Urinary bladder (tissue), 4 donors: Measurements from ENCODE around the gene FAM13A. TPM values are rescaled to one million over a fixed set of nuclear protein-coding genes. Genes with fewer than 3 reads are reported as not detected.
"Not testable (repeated sequence)": the region's sequence is repeated elsewhere in the genome, so short reads cannot be mapped to it uniquely, and the experiment has no call there.

Experiments
- DNase-seq: peaks from one replicate; pipeline ENCODE4 v3.0.0-alpha.2; 2015; ENCODE audit errors: extremely low spot score
- H3K27ac ChIP-seq: one replicate; pipeline ENCODE4 v1.5.1; 2013; ENCODE audit warnings: low read depth, mild to moderate bottlenecking, moderate library complexity
- H3K36me3 ChIP-seq: one replicate; pipeline ENCODE4 v1.6.1; 2013; ENCODE audit warnings: mild to moderate bottlenecking, moderate library complexity; ENCODE audit not compliant: insufficient read depth
- H3K4me1 ChIP-seq: one replicate; pipeline ENCODE4 v1.6.1; 2013; ENCODE audit warnings: mild to moderate bottlenecking, moderate library complexity; ENCODE audit not compliant: insufficient read depth
- H3K4me3 ChIP-seq: one replicate; pipeline ENCODE4 v1.5.1; 2013; ENCODE audit warnings: low read depth, low read length
- WGBS: extraction: QIAGEN DNeasy Blood & Tissue Kit; methylation state at CpG from one replicate; pipeline ENCODE4 v1.1.7; 2013; 5-methylcytosine and 5-hydroxymethylcytosine counted together
- polyA plus RNA-seq: library from polyadenylated mRNA; stranded (reverse); fragments of 200-250 nt; gene quantifications from one replicate; pipeline ENCODE4 v1.2.3, GENCODE V29; 2013
- total RNA-seq: library from RNA; depleted of rRNA; stranded (reverse); fragments of >200 nt; gene quantifications from one replicate; pipeline ENCODE4 v1.2.3, GENCODE V29; 2014
- donor health status: healthy with polysubstance abuse.
- donor health status: healthy.

Gene FAM13A
- total and polyA plus RNA-seq, 2 donors, result 21.9 to 85.3 TPM

DNA sequence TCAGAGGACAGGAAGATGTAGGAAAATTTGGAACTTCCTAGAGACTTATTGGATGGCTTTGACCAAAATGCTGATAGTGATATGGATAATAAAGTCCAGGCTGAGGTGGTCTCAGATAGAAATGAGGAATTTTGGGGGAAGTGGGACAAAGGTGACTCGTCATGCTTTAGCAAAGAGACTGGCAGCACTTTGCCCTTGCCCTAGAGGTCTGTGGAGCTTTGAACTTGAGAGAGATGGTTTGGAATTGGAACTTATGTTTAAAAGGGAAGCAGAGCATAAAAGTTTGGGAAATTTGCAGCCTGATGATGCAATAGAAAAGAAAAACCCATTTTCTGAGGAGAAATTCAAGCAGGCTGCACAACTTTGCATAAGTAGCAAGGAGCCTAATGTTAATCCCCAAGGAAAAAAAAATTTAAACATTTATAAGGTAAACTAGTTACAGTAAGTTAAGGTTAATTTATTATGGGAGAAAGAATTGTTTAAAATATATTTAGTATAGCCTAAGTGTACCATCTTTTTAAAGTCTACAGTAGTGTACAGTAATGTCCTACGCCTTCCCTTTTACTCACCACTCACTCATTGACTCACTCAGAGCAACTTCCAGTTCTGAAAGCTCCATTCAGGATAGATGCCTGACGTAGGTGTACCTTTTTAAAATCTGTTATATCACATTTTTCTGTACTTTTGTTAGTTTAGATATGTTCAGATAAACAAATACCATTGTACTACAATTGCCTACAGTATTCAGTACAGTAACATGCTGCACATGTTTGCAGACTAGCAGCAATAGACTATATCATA lies 101.2 kb downstream of the FAM13A start:
- Histone ChIP-seq H3K27ac (no peak overlapping the region), H3K4me1 (no peaks in the 10 kb centered on the region), H3K4me3 (no peak overlapping the region), H3K36me3 (no peaks in the 10 kb centered on the region)
- WGBS, result 97% methylated on average over 3 of the region's 3 CpGs
- DNase-seq, result no peak

DNA sequence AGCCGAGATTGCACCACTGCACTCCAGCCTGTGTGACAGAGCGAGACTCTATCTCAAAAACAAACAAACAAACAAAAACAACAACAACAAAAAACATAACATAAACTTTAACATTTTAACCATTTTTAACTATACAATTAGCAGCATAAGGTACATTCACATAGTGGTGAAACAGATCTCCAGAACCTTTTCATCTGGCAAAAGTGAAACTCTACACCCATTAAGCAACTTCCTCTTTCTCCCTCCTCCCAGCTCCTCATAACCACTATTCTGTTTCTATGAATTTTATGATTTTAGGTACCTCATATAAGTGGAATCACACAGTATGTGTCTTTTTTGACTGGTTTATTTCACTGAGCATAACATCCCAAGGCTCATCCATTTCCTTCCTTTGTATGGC lies 103.6 kb downstream of the FAM13A start:
- DNase-seq, result no peak
- Histone ChIP-seq H3K36me3 (no peaks in the 10 kb centered on the region), H3K4me1 (no peaks in the 10 kb centered on the region), H3K4me3 (no peak overlapping the region), H3K27ac (no peak overlapping the region)
- 99% methylated on average over 2 of the region's 2 CpGs for WGBS

DNA sequence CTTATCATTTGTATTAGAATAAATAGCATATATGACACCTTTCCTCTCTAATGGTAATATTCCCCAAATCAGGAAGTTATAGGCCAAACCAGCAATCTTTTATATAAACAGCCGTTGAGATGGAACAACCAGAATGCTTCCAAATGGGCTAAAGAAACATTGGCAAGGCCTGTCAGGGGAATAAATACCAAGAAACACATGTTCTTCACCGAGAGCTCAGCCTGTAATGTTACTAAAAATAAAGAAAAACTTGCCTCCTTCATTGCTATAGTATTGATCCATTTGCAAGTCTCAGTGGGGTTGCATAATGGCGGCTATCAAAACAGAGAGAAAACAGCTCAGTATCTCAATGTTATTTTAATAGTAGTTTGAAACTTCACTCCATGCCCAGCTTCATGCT lies 104.9 kb downstream of the FAM13A start:
- 55% methylated on average over 3 of the region's 3 CpGs for WGBS
- H3K27ac ChIP-seq, result no peak overlapping the region
- DNase-seq, result no peak
- no peak overlapping the region for H3K4me3 ChIP-seq
- no peaks in the 10 kb centered on the region for H3K36me3 ChIP-seq
- H3K4me1 ChIP-seq, result no peaks in the 10 kb centered on the region

DNA sequence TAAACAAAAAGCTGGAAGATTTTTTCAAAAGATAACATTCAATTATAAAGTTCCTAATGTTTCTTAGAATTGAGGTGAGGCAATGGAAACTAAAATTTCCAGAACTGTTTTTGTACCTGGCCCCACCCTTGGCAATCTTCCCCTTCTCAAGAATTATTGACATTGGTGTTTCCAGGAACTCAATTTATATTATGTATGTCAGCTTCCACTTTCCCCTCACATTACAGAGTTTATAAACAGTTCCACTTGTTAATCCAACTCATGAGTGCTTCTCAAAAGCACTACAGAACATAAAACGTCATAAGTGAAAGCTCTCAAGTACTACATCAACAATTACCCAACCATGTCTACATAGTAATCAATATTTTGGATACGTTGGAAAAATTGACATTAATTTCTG lies 107.4 kb downstream of the FAM13A start:
- DNase-seq, result no peak
- Histone ChIP-seq H3K4me3 (no peak overlapping the region), H3K36me3 (no peaks in the 10 kb centered on the region), H3K4me1 (no peaks in the 10 kb centered on the region), H3K27ac (no peak overlapping the region)
- WGBS, result 65% methylated on average over 2 of the region's 2 CpGs

DNA sequence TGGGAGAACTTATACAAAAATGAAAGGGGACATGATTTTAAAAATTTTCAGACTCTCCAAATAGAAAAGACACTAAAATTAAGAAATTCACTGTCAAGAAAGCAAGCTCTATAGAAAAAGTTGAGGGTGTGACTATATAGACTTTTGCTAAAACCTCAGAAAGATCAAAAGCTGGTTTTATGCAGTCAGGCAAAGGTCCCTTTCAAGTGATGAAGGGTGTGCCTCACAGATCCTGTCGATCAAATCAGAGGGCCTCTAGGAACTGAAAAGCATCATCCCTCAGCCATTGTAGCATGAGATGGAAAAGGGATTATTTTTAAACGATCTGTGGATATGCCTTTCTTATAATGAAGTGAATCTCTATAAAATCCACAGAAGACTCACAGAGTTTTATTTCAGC lies 116.5 kb downstream of the FAM13A start:
- H3K27ac ChIP-seq, result no peak overlapping the region
- H3K4me1 ChIP-seq, result no peaks in the 10 kb centered on the region
- no peak overlapping the region for H3K4me3 ChIP-seq
- WGBS, result 83% methylated on average over 2 of the region's 2 CpGs
- no peak for DNase-seq
- H3K36me3 ChIP-seq, result no peaks in the 10 kb centered on the region

DNA sequence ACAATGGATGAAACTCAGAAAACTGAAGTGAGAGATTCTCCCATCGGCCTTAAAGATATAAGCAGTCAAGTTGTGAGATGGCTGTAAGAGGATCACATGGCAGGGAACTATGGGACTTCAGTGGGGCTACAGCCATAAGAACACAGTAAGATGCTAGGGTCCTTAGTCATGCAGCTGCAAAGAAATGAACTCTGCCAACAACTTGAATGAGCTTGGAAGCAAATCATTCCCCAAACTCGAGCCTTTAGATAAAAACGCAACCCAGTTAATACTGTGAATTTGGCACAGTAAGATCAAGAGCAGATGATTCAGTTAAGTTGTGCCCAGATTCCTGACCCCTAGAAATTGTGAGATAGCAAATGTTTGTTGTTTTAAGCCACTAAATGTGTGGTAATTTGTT lies 117.3 kb downstream of the FAM13A start:
- peaks cover under 1% of the 10 kb centered on the region for H3K36me3 ChIP-seq
- WGBS, result 53% methylated on average over 3 of the region's 3 CpGs
- no peak overlapping the region for H3K27ac ChIP-seq
- H3K4me3 ChIP-seq, result no peak overlapping the region
- DNase-seq, result no peak
- no peaks in the 10 kb centered on the region for H3K4me1 ChIP-seq

DNA sequence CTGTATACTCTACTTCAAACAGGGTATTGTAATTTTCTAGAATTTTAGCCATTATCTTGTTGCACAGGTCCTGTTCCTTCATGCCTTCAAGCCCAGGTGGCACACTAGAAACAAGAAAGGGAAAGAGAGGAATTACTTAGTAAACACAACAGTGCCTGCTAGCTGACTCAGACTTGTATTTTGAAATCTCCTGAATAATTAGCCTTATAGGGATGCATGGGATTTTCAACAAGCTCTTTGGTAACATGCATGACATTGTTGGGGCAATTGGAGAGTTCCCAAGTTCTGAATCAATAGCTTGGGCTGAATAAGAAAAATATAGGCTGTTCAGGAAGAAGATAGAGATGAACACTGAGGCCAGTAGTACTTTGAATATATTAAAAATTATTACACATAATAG lies 118.8 kb downstream of the FAM13A start:
- H3K4me3 ChIP-seq, result no peak overlapping the region
- H3K4me1 ChIP-seq, result no peaks in the 10 kb centered on the region
- no peak overlapping the region for H3K27ac ChIP-seq
- no peak for DNase-seq
- peaks cover 2% of the 10 kb centered on the region for H3K36me3 ChIP-seq

DNA sequence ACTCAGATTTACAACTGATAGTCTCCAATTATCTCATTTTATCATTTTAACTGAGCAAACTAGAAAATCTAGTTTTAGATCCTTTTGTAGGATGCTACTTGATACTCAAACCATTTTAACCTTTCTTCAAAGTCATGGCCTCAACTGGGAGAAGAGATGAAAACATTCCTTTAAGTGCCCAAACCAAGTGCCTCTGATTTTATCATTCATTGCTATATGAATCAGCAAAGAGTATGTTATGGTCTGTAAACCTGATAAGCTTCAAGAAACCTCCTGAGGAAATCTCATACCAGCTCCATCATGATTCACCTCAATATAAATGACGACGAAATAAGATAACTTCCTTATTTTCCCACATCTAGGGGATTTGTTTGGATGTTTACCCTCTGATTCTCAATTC lies 119.9 kb downstream of the FAM13A start:
- Histone ChIP-seq H3K4me3 (no peak overlapping the region), H3K36me3 (peaks cover 2% of the 10 kb centered on the region), H3K4me1 (no peaks in the 10 kb centered on the region), H3K27ac (no peak overlapping the region)
- 85% methylated on average over 2 of the region's 2 CpGs for WGBS
- no peak for DNase-seq

DNA sequence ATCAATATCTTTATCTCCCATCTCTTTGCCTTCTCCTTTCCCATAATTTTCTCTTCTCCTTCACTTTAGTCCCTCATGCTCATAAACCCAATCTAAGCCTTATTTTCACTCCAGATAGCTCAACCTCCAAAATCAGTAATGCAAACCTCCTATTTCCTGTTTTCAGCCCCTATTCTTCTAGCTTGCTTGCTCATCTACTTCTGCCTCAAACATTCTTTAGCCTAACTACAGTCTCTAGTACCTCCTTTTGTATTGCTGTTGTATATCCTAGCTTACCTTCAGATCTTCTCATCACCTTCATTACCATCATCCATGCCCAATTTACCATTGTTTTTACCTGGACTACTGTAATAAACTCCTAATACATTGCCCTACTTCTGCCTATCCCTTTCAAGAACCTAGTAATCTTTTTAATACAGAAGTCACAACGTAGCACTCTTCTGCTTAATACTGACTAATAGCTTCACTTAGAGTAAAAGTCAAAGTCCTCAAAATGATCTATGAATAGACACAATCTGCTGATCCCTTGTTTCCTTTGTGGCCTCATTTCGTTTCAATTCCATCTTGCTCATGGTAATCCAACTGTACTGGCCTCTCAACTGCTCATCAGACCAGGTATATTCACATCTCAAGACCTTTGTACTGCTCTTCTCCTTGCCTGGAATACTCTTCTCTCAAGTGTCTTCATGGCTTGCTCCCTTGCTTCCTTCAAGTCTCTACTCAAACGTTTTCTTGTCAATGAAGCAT lies 123.4 kb downstream of the FAM13A start:
- 71% methylated on average over 3 of the region's 3 CpGs for WGBS

DNA sequence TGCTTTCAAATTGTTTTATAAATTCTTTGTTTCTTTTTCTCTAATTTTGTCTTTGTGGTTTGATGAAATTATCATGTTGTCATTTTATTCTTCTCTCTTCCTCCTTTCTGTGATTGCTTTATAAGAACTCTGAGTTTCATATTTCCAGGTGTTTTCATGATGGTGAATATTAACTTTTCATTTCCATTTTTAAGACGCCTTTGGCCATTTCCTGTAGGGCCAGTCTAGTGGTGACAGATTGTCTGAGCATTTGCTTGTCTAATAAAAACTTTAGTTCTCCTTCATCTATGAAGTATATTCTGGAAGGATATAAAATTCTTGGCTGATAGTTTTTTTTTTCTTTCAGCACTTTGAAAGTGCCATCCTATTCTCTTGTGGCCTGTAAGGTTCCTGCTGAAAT lies 128.1 kb downstream of the FAM13A start:
- Histone ChIP-seq H3K36me3 (no peaks in the 10 kb centered on the region), H3K4me3 (no peak overlapping the region), H3K27ac (no peak overlapping the region), H3K4me1 (no peaks in the 10 kb centered on the region)
- no peak for DNase-seq
- 80% methylated on average over 1 of the region's 1 CpG for WGBS

More for the DNA sequence above, 123.4 kb downstream of the FAM13A start:
- Histone ChIP-seq H3K4me1 (no peaks in the 10 kb centered on the region), H3K27ac (no peak overlapping the region), H3K36me3 (peaks cover 2% of the 10 kb centered on the region), H3K4me3 (no peak overlapping the region)
- no peak for DNase-seq

DNA sequence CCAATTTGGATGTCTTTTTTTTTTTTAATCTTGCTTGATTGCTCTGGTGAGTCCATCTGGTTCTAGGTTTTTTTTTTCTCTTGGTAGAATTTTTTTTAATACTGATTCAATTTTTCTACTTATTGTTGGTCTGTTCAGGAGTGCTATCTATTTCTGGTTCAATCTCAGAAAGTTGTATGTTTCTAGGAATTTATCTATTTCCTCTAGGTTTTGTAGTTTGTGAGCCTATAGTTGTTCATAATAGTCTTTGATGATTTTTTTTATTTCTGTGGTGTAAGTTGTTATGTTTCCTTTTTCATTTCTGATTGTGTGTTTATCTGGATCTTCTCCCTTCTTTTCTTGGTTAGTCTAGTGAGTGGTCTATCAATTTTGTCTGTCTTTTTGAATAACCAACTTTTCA lies 129.6 kb downstream of the FAM13A start:
- Histone ChIP-seq H3K27ac (no peak overlapping the region), H3K4me3 (no peak overlapping the region), H3K4me1 (no peaks in the 10 kb centered on the region), H3K36me3 (no peaks in the 10 kb centered on the region)
- DNase-seq, result no peak

DNA sequence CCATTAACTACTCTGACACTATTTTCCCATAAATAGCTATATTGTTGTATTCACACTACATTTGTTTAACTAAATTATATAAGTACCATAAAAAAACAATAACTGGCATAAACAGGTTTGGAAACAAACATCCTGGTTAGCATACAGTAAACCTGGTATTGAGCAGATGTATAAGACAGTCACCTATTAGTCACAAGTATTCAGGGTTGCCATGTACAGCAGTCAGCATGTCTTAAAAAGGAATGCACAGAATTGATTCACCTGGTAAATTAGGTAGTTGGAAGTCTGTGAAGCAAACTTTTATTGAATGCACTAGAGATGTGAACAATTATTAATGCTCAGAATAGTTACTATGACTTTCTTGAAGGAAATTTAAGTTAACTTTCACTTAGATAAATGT lies 137.9 kb downstream of the FAM13A start:
- no peak for DNase-seq
- H3K36me3 ChIP-seq, result no peaks in the 10 kb centered on the region
- no peak overlapping the region for H3K27ac ChIP-seq
- no peaks in the 10 kb centered on the region for H3K4me1 ChIP-seq
- H3K4me3 ChIP-seq, result no peak overlapping the region

DNA sequence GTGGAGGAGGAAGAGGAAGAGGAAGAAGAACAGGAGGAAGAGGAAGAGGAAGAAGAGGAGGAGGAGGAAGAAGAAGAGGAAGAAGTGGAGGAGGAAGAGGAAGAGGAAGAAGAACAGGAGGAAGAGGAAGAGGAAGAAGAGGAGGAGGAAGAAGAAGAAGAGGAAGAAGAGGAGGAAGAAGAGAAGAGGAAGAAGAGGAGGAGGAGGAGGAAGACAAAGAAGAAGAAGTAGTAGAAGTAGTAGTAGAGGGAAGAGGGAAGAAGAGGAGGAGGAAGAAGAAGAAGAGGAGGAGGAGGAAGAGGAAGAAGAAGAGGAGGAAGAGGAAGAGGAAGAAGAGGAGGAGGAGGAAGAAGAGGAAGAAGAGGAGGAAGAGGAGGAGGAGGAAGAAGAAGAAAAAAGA lies 143.8 kb downstream of the FAM13A start:
- not testable (repeated sequence) for DNase-seq, H3K4me1 ChIP-seq, H3K4me3 ChIP-seq, H3K27ac ChIP-seq, H3K36me3 ChIP-seq
